HG03469 (cell line): ENCODE data around the gene KCNQ1.

Source experiments
- ATAC-seq: cut with Tn5 transposase; IDR thresholded peaks from one replicate; pipeline ENCODE4 v1.9.1; 2021; ENCODE audit warnings: mild to moderate bottlenecking, moderate library complexity, moderate number of reproducible peaks; ENCODE audit not compliant: unreplicated experiment

Gene KCNQ1

GRCh38 chr11:2769409-2770095 is 324.7 kb downstream of the KCNQ1 start:
- no peak for ATAC-seq

DNA sequence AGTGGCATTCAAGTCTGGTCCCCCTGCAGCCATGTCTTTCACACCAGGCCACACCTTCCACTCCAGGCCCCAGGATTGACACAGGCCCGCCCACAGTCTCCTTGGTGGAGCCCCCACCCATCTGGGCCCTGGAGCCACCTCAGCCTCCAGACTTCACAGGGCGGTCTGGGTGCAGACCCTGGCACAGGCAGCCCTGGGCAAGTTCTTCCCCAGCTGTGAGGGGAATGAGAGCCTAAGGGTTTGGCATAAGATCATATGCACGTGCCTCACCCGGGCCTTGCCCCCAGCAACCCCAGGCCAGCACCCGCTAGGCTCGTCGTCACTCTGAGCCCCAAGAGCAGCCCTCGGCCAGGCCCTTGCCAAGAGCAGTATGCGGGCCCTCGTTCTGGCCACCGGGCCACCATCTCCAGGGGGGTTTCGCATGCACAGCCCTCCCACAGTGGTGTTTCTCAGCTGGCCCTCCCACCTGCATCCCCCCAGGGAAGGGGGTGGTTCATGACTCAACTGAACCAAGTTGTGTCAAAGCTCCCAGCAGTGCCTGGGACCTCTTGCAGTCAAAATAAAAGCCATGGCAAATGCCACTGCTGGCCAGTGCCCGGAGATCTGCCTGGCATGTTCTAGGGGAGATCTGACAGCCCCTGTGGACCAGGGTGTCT is 325.4 kb downstream of the KCNQ1 start:
- no peak for ATAC-seq

DNA sequence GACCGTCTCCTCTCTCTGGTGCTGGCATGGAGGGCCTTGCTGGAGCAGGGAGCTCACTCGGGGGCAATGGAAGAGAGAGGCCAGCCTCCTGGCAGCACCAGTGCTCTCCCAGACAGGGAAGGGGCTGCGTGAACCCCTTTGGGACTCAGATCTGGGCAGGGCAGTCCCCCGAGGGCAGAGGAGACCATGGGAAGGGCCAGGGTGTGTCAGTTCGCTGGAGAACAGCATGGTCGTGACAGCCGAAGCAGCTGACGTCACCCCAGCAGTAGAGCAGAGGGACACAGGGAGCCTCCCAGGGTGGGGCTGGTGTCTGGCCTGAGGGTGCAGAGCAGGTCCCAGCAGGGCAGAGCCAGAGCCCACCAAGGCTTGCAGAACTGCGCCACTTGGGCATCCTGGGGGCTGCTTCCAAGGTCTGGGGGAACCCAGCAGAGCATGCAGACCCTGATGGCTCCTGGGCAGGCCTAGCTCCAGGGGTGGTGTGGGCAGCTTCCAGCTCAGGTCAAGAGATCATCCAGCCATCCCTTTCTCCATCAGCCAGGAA is 326.0 kb downstream of the KCNQ1 start:
- ATAC-seq = no peak

GRCh38 chr11:2771758-2772466 is 327.1 kb downstream of the KCNQ1 start:
- ATAC-seq = no peak

DNA sequence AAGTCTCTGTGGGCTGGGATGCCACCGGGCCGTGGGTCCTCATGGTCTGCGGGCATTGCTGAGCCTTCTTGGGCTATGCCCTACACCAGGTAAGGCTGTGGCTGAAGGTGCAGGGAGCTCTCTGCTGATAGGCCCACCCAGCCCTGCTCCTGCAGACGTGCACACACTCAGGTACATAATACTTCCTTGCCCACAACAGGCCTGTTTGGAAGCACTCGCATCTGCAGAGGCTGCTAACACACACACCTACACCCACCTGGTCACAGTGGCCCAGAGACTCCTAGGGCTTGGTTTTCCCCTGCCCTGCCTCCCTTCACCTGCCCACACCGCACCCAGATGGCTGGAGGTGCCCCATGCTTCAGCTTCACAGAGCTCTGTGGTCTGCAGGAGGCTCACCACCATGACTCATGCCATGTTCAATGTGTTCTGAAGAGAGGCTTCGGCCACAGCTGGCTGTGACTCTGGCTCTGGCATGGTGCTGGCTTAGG is 327.8 kb downstream of the KCNQ1 start:
- ATAC-seq = no peak

GRCh38 chr11:2774173-2775082 is 329.6 kb downstream of the KCNQ1 start:
- ATAC-seq = no peak

- ATAC-seq = no peak
These were observed 330.3 kb downstream of the KCNQ1 start for GRCh38 chr11:2775083-2775625.

GRCh38 chr11:2775626-2776350 is 331.0 kb downstream of the KCNQ1 start:
- ATAC-seq = no peak

DNA sequence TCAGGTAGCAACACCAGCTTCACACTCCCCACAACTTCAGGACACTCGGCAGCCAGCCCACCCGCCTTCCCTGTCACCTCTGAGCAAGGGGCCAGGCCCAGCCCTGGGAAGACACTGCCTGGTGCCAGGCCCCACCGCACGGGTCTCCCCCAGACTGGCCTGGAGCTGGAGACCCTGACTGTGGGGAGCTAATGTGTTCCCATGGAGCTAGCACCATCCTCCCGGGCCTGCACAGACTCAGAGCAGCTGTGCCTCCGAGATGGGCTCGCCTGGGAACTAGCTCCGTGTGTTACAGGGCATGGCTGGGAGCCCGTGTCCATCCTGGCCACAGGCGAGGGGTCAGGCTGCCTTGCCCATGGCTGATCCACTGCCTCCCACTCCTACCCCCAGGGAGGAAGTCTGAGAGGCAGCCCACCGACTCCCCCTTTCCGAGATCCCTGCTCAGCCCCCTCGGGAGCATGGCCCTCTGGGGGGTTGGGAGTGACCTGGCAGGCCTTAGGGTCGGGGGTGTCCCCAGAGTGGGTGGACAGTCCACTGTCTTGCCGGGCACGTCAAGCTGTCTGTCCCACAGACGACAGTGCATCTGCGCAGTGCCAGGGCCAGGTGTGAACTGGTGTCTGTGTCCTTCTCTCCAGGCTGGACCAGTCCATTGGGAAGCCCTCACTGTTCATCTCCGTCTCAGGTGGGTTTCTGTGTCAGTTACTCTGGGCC is 331.7 kb downstream of the KCNQ1 start:
- no peak for ATAC-seq

- no peak for ATAC-seq
These were observed 332.6 kb downstream of the KCNQ1 start for GRCh38 chr11:2777386-2777785.

- no peak for ATAC-seq
These were observed 333.2 kb downstream of the KCNQ1 start for GRCh38 chr11:2777871-2778629.

DNA sequence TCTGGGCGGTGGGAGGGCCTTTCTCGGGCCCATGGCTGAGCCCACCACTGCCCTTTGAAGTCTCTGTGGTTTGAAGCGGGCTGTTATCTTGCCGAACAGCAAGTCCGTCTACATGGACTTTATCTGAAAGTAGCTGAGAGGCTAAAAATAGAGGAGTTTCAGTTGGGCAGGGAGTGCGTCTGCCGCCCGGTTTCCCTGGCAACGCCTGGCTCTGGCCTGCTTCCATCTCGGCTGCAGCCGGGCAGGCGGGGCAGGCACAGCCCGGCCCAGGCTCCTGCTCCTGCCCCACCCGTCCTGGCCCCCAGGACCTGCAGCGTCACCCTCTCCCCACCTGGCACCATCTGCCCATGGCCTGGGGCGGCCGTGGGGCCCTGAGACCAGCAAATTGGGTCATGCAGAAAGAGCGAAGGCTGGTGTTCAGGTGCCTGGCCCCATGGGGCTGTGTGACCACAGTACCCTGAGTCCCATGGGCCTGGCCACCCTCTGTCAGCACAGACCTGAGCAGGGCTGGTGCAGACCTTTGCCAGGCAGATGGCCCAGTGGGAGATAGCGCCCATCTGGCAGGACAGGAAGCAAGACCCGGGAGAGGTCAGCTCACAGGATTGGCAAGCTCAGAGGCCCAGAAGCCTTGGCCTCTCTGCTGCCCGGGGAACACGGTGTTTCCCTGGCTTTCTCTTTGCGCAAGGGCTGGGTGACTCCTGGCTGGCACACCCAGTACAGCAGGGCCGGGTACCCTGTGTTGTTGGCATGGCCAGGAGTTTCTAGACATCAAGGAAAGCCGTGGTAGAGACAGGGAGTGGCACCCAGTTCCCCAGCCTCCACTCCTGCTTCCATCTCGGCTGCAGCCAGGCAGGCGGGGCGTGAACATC is 334.1 kb downstream of the KCNQ1 start:
- ATAC-seq = no peak

GRCh38 chr11:2779499-2779980 is 334.7 kb downstream of the KCNQ1 start:
- ATAC-seq = no peak

GRCh38 chr11:2779981-2780849 is 335.4 kb downstream of the KCNQ1 start:
- ATAC-seq = no peak

GRCh38 chr11:2780850-2781407 is 336.1 kb downstream of the KCNQ1 start:
- no peak for ATAC-seq
